OCI-LY7 (cell line): Measurements from ENCODE around the gene TACR2. TPM values are rescaled to one million over a fixed set of nuclear protein-coding genes. Genes with fewer than 3 reads are reported as not detected.

Experiments
- BruUV-seq: library from RNA; stranded (reverse); fragments of 400-500 nt; replicated peaks from 2 replicates; lab custom pipeline; 2021; lab: Mats Ljungman, UMichigan
- CTCF ChIA-PET: fragments of 300-600 bp; sonication (Branson Sonifier 250); formaldehyde crosslinking; loops from one replicate; lab custom pipeline; 2022; ENCODE audit warnings: antibody characterized with exemption; ENCODE audit not compliant: unreplicated experiment; lab: Charles Lee
- POLR2A ChIA-PET: fragments of 300-600 bp; sonication (Branson Sonifier 250); formaldehyde crosslinking; loops from one replicate; lab custom pipeline; 2022; ENCODE audit warnings: antibody characterized with exemption; lab: Charles Lee
- DNase-seq: peaks from one replicate; pipeline ENCODE4 v3.0.0-alpha.2; 2015; ENCODE audit warnings: low spot score
- H2AFZ ChIP-seq: fragments of 200-600 bp; sonication (generic), shearing (Covaris generic); 2 replicates; pipeline ENCODE4 v1.6.1; 2014; ENCODE audit warnings: mild to moderate bottlenecking, antibody characterized with exemption, low read length, moderate library complexity
- H3K27ac ChIP-seq: fragments of 200-600 bp; sonication (generic); 2 replicates; pipeline ENCODE4 v1.5.1; 2014; ENCODE audit warnings: mixed run types, low read depth, mild to moderate bottlenecking, moderate library complexity, low read length, inconsistent platforms; ENCODE audit not compliant: poor library complexity, severe bottlenecking
- H3K36me3 ChIP-seq: fragments of 200-600 bp; sonication (generic); 2 replicates; pipeline ENCODE4 v1.6.1; 2014; ENCODE audit warnings: mild to moderate bottlenecking, antibody characterized with exemption, low read length, moderate library complexity, mixed read lengths; ENCODE audit not compliant: insufficient read depth
- H3K4me1 ChIP-seq: fragments of 200-600 bp; sonication (generic); 2 replicates; pipeline ENCODE4 v1.5.1; 2014; ENCODE audit warnings: mild to moderate bottlenecking, low read length; ENCODE audit not compliant: insufficient read depth, poor library complexity, severe bottlenecking
- H3K4me2 ChIP-seq: fragments of 200-600 bp; sonication (generic); 2 replicates; pipeline ENCODE4 v1.6.1; 2014; ENCODE audit warnings: mild to moderate bottlenecking, low read length
- H3K4me3 ChIP-seq: fragments of 200-600 bp; sonication (generic); 2 replicates; pipeline ENCODE4 v1.5.1; 2014; ENCODE audit warnings: mild to moderate bottlenecking, low read depth, low read length; ENCODE audit not compliant: poor library complexity, severe bottlenecking
- H3K79me2 ChIP-seq: fragments of 200-600 bp; sonication (generic); 2 replicates; pipeline ENCODE4 v1.6.1; 2016; ENCODE audit warnings: low read depth, mild to moderate bottlenecking, low read length, moderate library complexity, mixed read lengths; ENCODE audit not compliant: insufficient read depth
- H3K9me2 ChIP-seq: fragments of 200-600 bp; sonication (generic); 2 replicates; pipeline ENCODE4 v1.6.1; 2016; ENCODE audit warnings: mild to moderate bottlenecking, low read length, mixed read lengths; ENCODE audit not compliant: insufficient read depth
- H3K9me3 ChIP-seq: fragments of 200-600 bp; sonication (generic); 2 replicates; pipeline ENCODE4 v1.6.1; 2014; ENCODE audit warnings: mild to moderate bottlenecking, mixed run types, low read length, mixed read lengths
- H4K20me1 ChIP-seq: fragments of 200-600 bp; sonication (generic); 2 replicates; pipeline ENCODE4 v1.6.1; 2014; ENCODE audit warnings: mild to moderate bottlenecking, antibody characterized with exemption, low read length, moderate library complexity, mixed read lengths; ENCODE audit not compliant: insufficient read depth
- CTCF ChIP-seq: fragments of 200-600 bp; sonication (generic); conservative IDR thresholded peaks from 2 replicates; pipeline ENCODE4 v1.5.1; 2014; ENCODE audit warnings: mild to moderate bottlenecking, antibody characterized with exemption, low read length, moderate library complexity, mixed read lengths
- EZH2phosphoT487 ChIP-seq: fragments of 200-600 bp; sonication (generic); IDR thresholded peaks from 2 replicates; pipeline ENCODE4 v1.6.1; 2018; ENCODE audit warnings: low read depth, borderline replicate concordance, mild to moderate bottlenecking, mixed run types, antibody characterized with exemption, low read length, moderate library complexity, mixed read lengths
- intact Hi-C: fragments of 100-400 bp; cut with micrococcal nuclease; formaldehyde crosslinking; loops from one replicate; pipeline ENCODE4 v1.10.0; 2022; ENCODE audit not compliant: unreplicated experiment
- total RNA-seq, 2 experiments: library from RNA; depleted of rRNA in 1 of 2; stranded (reverse); fragments of >200 nt in 1 of 2; shearing (Covaris generic) in 1 of 2; gene quantifications; 2 replicates each; pipeline ENCODE4 v1.2.3, GENCODE V29; 2014 to 2022

Gene TACR2
- total RNA-seq, 2 experiments from 2014 or later = not detected

- H3K4me2 ChIP-seq = no peak overlapping the region
- ChIA-PET CTCF (no interaction called here), POLR2A (interaction anchor here (0.6 kb wide), 1 partner anchor 165 kb away, joined by 3 read pairs; no protein-coding TSS in a partner anchor)
- no peak for DNase-seq
- H3K27ac ChIP-seq = no peak overlapping the region
- TF ChIP-seq EZH2phosphoT487 (no peak), CTCF (no peak)
- H3K9me3 ChIP-seq = no peaks in the 10 kb centered on the region
- H4K20me1 ChIP-seq = no peaks in the 10 kb centered on the region
- H3K36me3 ChIP-seq = 0 out of 2 replicates have a peak, but pooled peaks cover 7% of the 10 kb centered on the region
- no peaks in the 10 kb centered on the region for H3K79me2 ChIP-seq
- no peaks in the 10 kb centered on the region for H3K4me1 ChIP-seq
- no peaks in the 10 kb centered on the region for H3K9me2 ChIP-seq
- H2AFZ ChIP-seq = no peak overlapping the region
- intact Hi-C loops = no loop called here
- BruUV-seq = no TSS peak
- no peak overlapping the region for H3K4me3 ChIP-seq
Measured at GRCh38 chr10:69372126-69372980, 44.4 kb downstream of the TACR2 start.

GRCh38 chr10:69367469-69367868, 49.2 kb downstream of the TACR2 start:
- H3K27ac ChIP-seq = no peak overlapping the region
- no peaks in the 10 kb centered on the region for H3K79me2 ChIP-seq
- CTCF ChIA-PET = no interaction called here
- no peaks in the 10 kb centered on the region for H3K9me3 ChIP-seq
- intact Hi-C loops = no loop called here
- no peak for DNase-seq
- no peaks in the 10 kb centered on the region for H3K9me2 ChIP-seq
- H3K4me2 ChIP-seq = no peak overlapping the region
- no TSS peak for BruUV-seq
- POLR2A ChIA-PET = no interaction called here
- H3K4me1 ChIP-seq = no peaks in the 10 kb centered on the region
- TF ChIP-seq CTCF (no peak), EZH2phosphoT487 (no peak)
- H3K36me3 ChIP-seq = 0 out of 2 replicates have a peak, but pooled peaks cover 7% of the 10 kb centered on the region
- no peak overlapping the region for H3K4me3 ChIP-seq
- no peaks in the 10 kb centered on the region for H4K20me1 ChIP-seq
- H2AFZ ChIP-seq = no peak overlapping the region

- Histone ChIP-seq H3K9me3 (no peaks in the 10 kb centered on the region), H3K79me2 (no peaks in the 10 kb centered on the region), H2AFZ (no peak overlapping the region), H3K4me2 (no peak overlapping the region), H4K20me1 (no peaks in the 10 kb centered on the region), H3K27ac (no peak overlapping the region), H3K4me1 (no peaks in the 10 kb centered on the region), H3K36me3 (0 out of 2 replicates have a peak, but pooled peaks cover 7% of the 10 kb centered on the region), H3K9me2 (no peaks in the 10 kb centered on the region), H3K4me3 (no peak overlapping the region)
- TF ChIP-seq CTCF = no peak
- TF ChIP-seq EZH2phosphoT487 = no peak
- DNase-seq = no peak
- ChIA-PET POLR2A (interaction anchor here (0.5 to 0.6 kb wide), 2 partner anchors 19 to 41 kb away, joined by 3 read pairs; no protein-coding TSS in a partner anchor), CTCF (no interaction called here)
- BruUV-seq = no TSS peak
- intact Hi-C loops = no loop called here
Measured at GRCh38 chr10:69366738-69367137, 50.0 kb downstream of the TACR2 start.
